GM18505 (cell line): ENCODE measurements around the gene TEC.
"Not testable (repeated sequence)": the region's sequence is repeated elsewhere in the genome, so short reads cannot be mapped to it uniquely, and the experiment has no call there.

Experiments
- ATAC-seq: cut with Tn5 transposase; IDR thresholded peaks from one replicate; pipeline ENCODE4 v1.9.1; 2021; ENCODE audit not compliant: unreplicated experiment
- POLR2A ChIP-seq: IDR thresholded peaks from 4 replicates; pipeline ENCODE4 v1.6.1; 2011; ENCODE audit warnings: borderline replicate concordance; ENCODE audit not compliant: insufficient read depth, insufficient read length; ENCODE audit errors: extremely low read depth

TEC gene

DNA sequence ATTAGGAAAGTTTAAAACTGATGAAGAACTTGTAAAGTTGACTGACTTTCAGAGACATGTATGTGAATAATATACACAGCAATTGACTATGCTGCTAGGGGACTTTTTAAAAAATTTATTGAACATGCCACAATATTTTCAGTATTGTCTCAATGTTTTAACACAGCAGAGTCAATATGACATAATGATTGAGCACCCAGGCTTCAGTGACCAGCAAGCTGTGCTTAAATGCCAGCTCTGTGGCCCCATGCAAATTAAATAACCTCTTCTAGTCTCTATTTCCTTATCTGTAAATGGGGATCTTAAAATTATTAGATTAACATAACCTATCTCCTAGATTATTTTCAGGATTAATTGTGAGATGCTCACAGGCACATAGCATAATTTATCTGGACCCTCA is 78.8 kb downstream of the TEC start:
- TF ChIP-seq POLR2A: no peak
- peak; percentile 54 for ATAC-seq

DNA sequence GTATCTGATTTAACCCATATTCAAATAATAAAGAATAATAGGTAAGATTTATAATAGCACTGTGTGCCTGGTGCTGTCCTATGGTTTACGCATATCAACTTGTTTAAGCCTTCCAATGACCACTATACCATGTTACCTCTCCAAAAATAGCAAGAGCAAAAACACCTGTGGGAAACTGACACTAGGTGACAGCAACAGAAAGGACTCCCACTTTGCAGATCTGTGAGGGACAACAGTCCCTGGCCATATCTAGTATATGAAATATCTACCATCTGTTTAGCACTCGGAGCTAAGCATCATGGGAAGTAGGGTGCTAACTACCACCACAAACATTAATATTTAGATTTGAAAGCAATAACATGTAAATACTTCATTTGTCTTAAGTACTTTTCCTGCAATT is 79.9 kb downstream of the TEC start:
- no peak for TF ChIP-seq POLR2A
- ATAC-seq: no peak

DNA sequence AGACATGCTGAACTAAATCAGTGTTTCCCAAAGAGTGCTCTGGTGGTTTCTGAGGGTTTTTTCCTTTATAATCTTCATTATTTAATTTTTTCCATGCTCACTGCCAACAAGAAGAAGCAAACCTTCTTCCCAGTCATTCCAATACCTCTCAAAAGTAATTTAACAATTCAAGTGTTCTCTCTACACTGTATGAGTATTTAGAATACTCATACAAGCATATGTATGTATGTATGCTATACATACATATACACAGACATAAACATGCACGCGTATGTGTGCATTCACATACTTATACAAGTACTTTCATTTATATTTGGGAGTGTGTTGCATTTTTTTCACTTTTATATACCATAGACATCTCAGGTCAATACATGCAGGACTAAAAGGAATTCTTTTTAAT is 81.2 kb downstream of the TEC start:
- ATAC-seq: no peak
- no peak for TF ChIP-seq POLR2A

DNA sequence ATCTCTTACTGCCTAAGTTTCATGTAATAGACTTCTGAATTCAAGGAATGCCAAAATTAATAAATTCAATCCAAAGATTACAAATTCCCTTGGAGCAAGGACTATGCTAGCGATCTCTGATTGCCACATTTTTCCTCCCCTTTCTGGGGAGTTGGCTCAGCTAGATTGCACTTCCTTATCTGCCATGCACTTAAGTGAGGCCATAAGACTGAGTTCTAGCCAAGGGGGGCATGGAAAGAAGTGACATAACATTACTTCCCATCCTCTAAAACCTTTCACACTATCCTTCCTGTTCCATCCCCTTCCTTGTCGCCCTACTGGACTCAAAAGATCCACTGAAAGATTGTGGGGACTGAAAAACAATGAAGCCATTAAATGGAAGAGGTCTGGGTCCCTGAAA is 81.8 kb downstream of the TEC start:
- ATAC-seq: no peak
- no peak for TF ChIP-seq POLR2A

DNA sequence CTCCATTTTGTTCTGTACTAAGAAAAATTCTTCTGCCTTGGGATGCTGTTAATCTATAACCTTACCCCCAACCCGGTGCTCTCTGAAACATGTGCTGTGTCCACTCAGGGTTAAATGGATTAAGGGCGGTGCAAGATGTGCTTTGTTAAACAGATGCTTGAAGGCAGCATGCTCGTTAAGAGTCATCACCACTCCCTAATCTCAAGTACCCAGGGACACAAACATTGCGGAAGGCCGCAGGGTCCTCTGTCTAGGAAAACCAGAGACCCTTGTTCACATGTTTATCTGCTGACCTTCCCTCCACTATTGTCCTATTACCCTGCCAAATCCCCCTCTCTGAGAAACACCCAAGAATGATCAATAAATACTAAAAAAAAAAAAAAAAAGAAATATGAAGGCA is 82.6 kb downstream of the TEC start:
- not testable (repeated sequence) for ATAC-seq

DNA sequence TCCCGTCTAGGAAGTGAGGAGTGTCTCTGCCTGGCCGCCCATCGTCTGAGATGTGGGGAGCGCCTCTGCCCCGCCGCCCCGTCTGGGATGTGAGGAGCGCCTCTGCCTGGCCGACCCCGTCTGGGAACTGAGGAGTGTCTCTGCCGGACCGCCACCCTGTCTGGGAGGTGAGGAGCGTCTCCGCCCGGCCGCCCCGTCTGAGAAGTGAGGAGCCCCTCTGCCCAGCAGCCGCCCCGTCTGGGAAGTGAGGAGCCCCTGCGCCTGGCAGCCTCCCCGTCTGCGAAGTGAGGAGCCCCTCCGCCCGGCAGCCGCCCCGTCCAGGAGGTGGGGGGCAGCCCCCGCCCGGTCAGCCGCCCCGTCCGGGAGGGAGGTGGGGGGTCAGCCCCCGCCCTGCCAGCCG is 83.2 kb downstream of the TEC start:
- ATAC-seq: not testable (repeated sequence)

DNA sequence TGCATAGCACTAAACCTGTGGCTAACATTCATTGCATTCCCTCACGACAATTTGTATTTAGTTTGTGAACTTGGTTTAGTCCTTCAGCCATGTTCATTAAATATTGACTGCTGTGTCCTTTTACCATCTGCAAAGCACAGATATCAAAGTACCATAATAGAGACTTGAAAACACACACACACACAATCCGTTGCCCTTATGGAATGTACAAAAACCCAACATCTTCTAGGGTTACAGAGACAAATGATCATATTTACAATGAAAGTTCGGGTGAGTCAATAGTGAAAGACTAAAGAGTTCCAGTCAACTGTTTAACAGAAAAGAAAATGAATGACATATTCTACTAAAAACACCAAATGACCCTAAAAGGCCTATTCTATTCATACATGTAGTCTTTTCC is 84.8 kb downstream of the TEC start:
- TF ChIP-seq POLR2A: no peak
- ATAC-seq: no peak

DNA sequence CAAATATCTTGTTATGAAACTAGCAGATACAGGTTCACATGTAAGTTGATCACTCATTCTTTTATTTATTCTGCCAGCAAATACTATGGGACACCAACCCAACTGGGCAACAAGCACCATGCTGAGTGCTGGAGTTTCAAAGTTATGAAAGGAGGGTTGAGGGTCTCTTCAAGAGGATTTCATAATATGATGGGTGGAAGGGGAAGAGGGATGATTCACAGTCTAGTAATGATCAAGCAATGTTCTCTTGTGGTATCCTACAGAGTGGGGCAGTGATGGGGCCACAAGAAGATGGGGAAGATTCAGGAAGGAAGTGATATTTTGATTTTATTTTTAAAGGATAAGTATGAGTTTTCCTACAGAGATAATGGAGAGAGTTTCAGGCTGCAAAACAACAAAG is 89.4 kb downstream of the TEC start:
- ATAC-seq: no peak

DNA sequence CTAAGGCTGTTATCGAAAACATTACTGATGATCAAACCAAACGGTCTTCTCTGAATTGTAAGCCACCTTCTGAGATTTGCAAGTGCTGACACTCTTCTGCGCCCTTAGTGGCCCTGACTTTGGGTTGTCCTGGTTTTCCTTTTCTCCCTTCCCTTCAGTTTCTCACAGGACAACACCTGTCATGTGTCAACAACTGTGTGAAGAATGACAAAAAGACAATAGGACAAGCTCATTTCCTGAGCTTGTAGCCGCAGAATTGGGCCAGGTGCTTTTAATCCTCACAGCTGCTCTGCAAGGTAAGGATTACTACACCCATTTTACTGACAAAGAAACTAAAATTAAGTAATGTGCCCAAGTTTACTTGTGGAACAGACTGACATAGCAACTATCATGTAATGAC is 90.7 kb downstream of the TEC start:
- no peak for ATAC-seq
- no peak for TF ChIP-seq POLR2A

More for the DNA sequence above, 89.4 kb downstream of the TEC start:
- TF ChIP-seq POLR2A: no peak

DNA sequence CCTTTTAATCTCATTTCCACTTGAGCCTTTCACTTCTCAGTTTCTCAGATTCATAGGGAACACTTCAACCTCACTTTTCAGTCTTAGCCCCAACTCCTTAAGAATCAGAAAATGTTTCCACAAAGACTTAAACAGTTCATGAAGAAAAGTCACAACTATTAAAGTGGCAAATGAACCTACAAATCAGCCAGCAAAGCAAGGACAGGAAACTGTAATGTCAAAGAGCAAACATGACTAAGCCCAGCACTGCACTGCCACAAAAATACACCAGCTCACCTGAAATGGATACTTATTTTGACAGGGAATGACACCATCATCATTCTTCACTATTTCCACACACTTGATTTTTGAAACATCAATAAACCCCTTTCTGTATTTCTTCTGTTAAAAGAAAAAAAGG is 93.8 kb downstream of the TEC start:
- ATAC-seq: no peak
- no peak for TF ChIP-seq POLR2A

DNA sequence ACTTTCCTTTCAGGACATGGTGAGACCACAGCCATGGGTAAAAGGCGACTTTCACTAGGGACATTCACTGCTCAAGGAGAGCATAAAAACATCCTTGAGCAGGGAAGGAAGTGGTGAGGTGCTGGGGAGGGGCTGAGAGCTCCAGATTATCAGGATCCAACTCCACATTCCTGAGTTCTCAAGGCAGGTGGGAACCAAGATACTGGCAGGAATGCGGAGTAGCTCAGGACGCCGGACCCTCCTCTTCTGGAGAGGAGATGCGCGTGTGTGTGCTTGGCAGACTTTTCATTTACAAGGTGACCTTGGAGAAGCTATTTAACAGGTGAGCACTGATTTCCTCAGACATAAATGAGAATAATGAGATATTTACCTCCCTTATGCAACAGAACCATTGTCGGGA is 94.3 kb downstream of the TEC start:
- ATAC-seq: no peak
- no peak for TF ChIP-seq POLR2A

DNA sequence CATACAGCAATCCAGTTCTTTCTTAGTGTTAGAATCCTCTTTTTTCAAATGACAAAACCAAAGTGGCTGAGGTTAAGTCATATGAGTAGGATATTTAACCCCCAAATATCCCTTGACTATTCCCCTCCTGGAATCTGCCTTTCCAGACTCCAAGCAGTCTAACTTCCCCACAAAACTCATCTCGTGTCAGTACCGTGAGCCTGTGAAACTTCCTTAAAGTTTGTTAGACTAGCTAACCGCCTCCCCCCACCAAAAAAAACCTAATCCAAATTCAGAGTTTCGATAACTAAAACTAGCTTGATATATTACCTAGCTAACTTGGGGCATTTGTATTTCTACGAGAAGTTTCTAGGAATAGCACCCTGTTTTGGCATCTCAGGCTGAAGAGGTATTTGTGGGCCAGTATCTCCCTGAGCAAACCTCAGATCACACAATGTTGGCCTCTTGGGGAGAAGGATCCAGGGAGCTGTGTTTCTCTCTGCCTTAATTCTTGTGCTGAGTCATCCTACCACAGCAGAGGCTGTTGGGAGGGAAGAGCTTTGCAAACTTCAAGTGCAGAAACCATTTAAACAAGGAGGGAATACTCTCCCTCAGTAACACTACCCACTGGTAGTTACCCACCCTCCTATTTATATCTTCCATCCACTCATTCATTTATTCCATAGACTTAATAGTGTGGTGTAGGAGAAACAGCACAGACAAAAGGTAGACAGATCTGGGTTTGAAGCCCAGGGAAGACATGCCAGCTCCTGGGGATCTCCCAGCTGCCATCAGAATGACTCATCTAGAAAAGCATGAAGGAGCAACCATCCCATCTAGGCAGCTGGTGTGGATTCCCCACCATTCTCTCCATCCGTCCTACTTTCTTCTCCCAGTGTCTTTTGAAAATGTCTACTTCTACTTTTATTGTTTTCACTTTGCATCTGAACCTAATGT is 96.3 kb downstream of the TEC start:
- peak; percentile 62 for ATAC-seq
- no peak for TF ChIP-seq POLR2A

DNA sequence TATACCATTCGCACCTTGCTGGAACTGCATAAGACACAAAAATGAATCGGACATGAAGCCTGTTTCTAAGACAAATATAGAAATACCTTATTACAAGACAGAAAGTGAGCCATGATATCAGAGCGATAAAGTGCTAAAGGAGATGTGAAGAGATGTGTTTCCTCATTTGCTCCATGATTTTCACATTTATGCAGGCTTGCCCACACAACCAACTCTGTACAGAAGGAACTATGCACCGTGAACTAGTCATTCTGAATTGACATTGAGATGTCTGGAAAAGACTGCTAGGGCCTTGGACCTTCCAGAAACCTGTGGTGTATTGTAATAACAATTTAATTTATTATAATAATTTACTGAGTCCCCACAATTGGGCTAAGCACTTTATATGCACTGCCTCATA is 97.0 kb downstream of the TEC start:
- no peak for ATAC-seq
- no peak for TF ChIP-seq POLR2A

DNA sequence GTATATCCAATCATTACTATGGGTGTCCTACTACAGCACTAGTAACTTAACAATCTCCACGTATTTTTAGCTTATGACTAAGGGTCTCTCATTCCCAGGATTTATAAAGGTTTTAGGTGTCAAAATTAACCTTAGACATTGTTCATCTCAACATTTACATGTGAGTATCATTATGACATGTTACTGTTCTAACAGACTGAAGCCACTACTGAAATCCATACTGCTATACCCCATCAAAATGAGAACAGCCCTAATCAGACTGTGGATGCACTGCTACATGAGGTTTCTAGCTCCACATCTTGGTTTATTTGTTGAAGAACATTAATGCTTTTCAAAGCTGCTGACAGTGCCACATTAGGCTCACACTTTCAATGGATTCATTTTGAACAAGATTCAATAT is 100.0 kb downstream of the TEC start:
- ATAC-seq: no peak
- TF ChIP-seq POLR2A: no peak
